IPS-NIHi7 (cell line): ENCODE measurements around the gene RND1.
"Not testable (repeated sequence)": the region's sequence is repeated elsewhere in the genome, so short reads cannot be mapped to it uniquely, and the experiment has no call there.

Experiments
- DNase-seq: peaks from one replicate; pipeline ENCODE4 v3.0.0; 2012; ENCODE audit warnings: mixed read lengths; ENCODE audit errors: extremely low spot score

The RND1 gene

DNA sequence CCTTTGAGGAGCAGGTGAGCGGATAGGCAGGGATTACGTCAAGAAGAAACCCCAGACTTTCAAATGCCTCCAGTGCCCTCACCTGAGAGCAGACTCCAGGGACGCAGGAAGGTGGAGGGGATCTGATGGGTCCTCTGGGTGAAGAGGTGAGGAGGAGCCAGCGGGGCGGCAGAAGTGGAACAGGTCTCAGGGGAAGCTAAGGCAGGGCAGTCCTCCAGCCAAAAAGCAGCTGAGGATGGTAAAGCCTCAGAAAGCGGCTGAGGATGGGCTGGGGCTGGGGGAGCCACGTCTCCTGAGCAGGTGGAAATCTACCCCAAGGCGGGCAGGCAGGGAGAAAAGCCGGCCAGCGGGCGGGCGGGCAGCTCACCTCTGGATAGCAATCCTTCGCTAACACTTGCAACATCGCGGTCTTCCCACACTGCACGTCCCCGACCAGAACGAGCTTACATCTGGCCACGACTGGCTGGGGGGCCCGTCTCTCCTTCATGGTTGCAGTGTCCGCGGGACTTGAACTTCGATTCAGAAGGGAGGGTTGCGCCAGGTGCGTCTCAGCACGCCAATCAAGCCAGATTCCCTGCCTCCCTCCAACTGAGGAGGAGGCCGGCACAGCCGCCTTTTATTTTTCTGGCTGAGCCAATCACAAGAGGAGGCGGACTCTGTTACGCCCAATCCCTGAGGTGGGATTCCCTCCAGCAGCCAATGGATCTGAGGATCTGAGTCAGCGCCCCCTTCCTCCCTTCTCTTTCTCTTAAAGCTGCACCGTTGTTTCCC lies at the start of gene RND1:
RND1 (minus strand) TSS at position 590 of the 771 bp plus-strand sequence; CDS start at position 487, 103 bp downstream.
- peak; percentile 95 for DNase-seq

DNA sequence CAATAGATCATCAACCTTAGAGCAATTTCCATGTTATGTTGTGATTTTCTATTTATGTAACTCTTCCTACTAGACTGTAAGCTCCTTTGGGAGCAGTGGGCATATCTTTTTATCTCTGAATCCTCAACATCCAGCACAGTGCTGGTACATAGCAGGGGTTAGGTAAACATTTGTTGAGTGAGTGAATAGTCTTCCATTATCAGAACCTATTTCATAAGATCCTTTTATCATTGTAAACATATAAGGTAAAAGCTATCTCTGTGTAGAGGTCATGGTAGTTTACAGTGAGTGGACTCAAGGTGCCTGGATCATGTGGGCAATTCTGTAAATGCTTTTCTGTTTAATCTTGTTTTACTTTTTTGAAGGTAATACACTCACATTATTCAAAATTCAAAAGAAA lies 44.5 kb upstream of the RND1 start:
- DNase-seq = no peak

DNA sequence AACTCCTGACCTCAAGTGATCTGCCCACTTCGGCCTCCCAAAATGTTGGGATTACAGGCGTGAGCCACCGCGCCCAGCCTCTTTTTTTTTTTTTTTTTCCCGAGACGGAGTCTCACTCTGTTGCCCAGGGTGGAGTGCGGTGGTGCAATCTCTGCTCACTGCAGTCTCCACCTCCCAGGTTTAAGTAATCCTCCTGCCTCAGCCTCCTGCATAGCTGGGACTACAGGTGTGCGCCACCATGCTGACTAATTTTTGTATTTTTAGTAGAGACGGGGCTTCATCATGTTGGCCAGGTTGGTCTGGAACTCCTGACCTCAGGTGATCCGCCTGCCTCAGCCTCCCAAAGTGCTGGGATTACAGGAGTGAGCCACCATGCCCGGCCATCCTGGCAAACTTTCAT lies 44.0 kb upstream of the RND1 start:
- DNase-seq = not testable (repeated sequence)

DNA sequence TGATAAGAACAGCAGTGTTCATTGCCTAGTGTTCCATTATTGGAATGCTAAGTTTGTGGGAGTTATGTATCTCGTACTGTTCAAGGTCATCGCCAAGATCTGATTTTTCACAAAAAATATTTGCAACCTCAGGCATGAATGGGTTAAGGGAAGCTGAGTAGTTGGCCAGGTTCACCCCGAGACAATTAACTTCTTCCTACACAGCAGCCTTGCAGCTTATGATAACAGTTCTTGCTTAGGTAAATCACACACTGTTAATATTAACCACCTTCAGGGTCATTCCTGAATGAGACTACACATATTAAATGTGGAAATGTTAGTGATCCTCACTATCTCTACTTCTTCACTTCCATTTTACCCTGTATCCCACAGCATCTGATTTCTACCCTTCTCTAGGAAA lies 41.6 kb upstream of the RND1 start:
- no peak for DNase-seq

GRCh38 chr12:48903982-48904411 lies 38.3 kb upstream of the RND1 start:
- peak; percentile 94 for DNase-seq

GRCh38 chr12:48903363-48903981 lies 37.8 kb upstream of the RND1 start:
- no peak for DNase-seq

DNA sequence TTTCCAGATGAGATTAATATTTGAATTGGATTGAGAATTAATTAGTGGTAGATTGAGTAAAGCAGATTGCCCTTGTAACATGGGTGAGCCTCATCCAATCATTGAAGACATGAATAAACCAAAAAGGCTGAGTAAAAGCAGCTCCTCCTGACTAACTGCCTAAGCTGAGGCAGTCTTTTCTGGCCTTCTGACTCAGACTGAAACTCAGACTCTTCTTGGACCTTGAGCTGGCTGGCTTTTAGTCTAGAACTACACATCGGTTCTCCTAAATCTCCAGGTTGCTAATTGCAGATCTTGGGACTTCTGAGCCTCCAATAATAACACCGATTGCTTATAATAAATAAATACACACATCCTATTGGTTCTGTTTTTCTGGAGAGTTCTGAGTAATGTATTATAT lies 35.6 kb upstream of the RND1 start:
- no peak for DNase-seq

GRCh38 chr12:48899651-48900050 lies 34.0 kb upstream of the RND1 start:
- no peak for DNase-seq

GRCh38 chr12:48894271-48894670 lies 28.6 kb upstream of the RND1 start:
- DNase-seq = no peak

DNA sequence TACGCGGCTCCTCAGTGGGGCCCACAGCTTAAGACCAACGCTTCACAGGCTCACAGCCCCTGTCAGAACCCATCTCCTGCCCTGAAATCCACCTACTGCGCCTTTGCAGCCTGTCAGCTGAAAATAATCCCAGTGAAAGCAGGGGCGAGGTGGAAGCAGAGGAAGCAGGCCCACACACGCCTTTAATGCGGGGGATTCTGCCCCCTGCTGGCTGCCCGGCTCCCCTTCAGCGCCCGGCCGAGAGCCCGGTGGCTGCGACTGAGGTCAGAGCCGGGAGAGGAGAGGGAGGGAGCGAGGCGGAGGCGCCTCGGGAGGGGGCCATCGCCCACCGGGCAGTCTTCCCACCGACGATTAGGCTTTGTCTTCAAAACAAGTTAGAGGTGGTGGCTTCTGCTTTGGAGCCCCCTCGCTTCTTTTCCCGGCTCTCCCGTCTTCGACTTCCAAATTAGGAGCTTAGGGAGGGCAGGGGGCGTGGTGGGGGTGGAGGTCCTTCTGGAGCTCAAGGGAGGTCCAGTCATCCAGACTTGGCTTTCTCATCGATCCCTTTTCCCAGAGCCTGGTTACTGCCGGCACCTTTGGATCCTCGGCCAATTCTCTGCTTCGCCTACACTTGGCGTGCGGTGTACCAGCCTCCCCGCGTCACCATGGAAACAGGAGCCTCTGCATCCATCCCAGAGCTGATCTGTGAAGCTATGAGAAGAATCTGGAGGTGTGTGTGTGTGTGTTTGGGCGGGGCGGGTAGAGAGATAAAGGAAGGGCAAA lies 25.2 kb upstream of the RND1 start:
- DNase-seq = peak; percentile 87

DNA sequence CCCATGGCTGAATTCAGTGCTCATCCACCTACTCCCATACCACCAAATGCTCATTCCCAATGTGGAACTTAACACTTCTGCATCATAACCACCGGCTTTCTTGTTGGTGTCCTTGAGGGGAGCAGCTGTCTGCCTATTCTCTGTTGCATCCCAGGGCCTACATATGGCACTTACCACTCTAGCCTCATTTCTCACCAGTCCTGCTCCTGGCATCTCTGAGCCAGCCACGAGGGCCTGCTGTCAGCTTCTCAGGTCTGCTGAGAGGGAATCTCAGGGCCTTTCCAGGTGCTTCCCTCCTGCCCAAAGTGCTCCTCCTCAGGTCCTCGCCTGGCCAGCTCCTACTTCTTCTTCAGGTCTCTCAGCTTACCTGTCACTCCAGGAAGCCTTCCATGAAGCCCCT lies 24.0 kb upstream of the RND1 start:
- DNase-seq = no peak

- DNase-seq = peak; percentile 47
These were observed 17.9 kb upstream of the RND1 start for GRCh38 chr12:48883305-48884161.

DNA sequence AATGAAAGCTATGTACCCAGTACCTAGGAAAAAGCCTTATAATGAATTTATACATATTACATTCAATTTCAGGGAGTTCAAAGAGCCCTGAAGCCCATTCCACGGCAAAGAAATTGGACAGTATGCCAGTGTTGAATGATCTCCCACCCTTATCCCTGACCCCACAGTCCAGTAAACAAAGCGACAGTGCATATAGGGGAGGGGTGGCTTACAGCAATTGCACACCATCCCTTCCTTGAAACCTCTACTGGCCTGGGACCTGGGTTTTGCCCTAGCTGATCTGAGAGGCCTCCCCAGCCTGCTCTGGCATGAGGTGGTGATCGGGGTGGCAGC lies 17.3 kb upstream of the RND1 start:
- no peak for DNase-seq

DNA sequence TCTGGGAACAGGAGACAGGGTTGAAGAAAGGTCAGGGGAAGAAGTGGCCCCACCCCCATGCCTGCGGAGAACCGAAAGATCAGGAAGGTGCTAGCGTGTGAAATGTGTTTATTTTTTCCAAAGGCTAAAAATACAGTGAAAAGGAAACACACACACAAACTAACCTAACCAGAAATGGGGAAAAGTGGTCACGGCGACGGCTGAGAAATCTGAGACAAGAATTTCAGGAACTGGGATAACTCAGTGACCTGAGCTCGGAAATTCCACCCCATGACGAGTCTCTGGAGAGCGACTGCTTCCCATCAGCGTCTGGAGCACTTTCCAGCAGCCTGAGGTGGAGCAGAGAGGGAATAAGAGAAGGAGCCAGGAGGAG lies 16.6 kb upstream of the RND1 start:
- peak; percentile 46 for DNase-seq

GRCh38 chr12:48881686-48882314 lies 16.1 kb upstream of the RND1 start:
- no peak for DNase-seq

GRCh38 chr12:48880647-48881046 lies 15.0 kb upstream of the RND1 start:
- DNase-seq = no peak

DNA sequence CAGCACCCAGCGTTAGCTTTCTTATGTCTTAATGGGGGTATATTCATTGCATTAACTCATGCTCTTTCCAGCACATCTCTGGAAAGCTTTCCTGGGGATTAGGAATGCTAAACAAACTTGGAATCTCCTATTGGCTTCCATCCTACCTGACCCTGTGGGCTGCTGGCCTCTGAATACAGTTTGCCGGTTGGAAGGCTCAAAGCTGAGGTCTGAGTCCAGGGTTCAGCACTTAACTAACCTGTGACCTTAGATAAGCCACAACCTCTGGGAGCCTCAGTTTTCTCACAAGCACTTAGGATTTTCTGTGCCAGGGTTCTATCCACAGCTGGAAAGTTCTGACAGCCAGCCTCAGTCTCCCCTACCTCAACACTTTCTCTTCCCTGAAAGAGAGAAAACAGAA lies 12.9 kb upstream of the RND1 start:
- DNase-seq = no peak

GRCh38 chr12:48875944-48876515 lies 10.4 kb upstream of the RND1 start:
- DNase-seq = no peak

DNA sequence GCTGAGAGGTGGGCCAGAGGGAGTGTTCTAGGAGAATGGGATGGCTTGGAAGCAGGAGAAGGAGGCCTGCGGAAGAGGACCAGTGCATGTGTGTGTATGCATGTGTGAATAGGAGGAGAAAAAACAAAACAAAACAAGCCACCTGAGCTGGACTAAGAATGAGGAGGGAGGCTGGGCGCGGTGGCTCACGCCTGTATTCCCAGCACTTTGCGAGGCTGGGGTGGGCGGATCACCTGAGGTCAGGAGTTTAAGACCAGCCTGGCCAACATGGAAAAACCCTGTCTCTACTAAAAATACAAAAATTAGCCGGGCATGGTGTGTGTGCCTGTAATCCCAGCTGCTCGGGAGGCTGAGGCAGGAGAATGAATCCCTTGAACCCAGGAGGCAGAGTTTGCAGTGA lies 7.9 kb upstream of the RND1 start:
- not testable (repeated sequence) for DNase-seq

- no peak for DNase-seq
These were observed 7.4 kb upstream of the RND1 start for GRCh38 chr12:48873096-48873495.

- DNase-seq = no peak
These were observed 3.5 kb upstream of the RND1 start for GRCh38 chr12:48869191-48869590.
